ENCODE results near the gene NRG3. TPM values are rescaled to one million over a fixed set of nuclear protein-coding genes. Genes with fewer than 3 reads are reported as not detected.

The NRG3 gene
- total and polyA plus RNA-seq, 12 donors: 0.03 to 0.73 (median 0.13) TPM; not detected in 5

- 63 to 64% methylated on average over 4 of the region's 4 CpGs for WGBS, 2 donors
- no peak for ATAC-seq
- TF ChIP-seq CTCF (IDR thresholded peaks at IDR 0.05): no peak
These were observed 602.8 kb downstream of the NRG3 start for GRCh38 chr10:82477776-82478175.

GRCh38 chr10:82492647-82493046, 617.7 kb downstream of the NRG3 start:
- H3K4me3 ChIP-seq: no peak overlapping the region
- peaks cover 0 to 6% (median 0%) of the 10 kb centered on the region in 9 donors for H3K4me1 ChIP-seq
- no peak overlapping the region for H3K27ac ChIP-seq
- TF ChIP-seq CTCF (IDR thresholded peaks at IDR 0.05): no peak
- no peaks in the 10 kb centered on the region for H3K27me3 ChIP-seq
- H3K9me3 ChIP-seq: peaks cover 0 to 8% (median 0%) of the 10 kb centered on the region in 11 donors
- 77 to 80% methylated on average over 2 of the region's 2 CpGs for WGBS, 2 donors
- no peak for DNase-seq
- intact Hi-C loops (cut with DNase I): no loop called here
- ATAC-seq: no peak
- H3K36me3 ChIP-seq: no peaks in the 10 kb centered on the region

More at GRCh38 chr10:82477776-82478175, 602.8 kb downstream of the NRG3 start:
- DNase-seq: no peak
- H3K36me3 ChIP-seq: no peaks in the 10 kb centered on the region
- intact Hi-C loops (cut with DNase I): no loop called here
- H3K27me3 ChIP-seq: no peaks in the 10 kb centered on the region
- H3K27ac ChIP-seq: no peak overlapping the region
- H3K4me3 ChIP-seq: no peak overlapping the region
- H3K4me1 ChIP-seq: no peaks in the 10 kb centered on the region
- peaks cover 0 to 16% (median 0%) of the 10 kb centered on the region in 11 donors for H3K9me3 ChIP-seq

- Histone ChIP-seq H3K4me1 (peaks cover 0 to 6% (median 0%) of the 10 kb centered on the region in 9 donors), H3K27ac (peak overlapping the region in 4 of 10 donors; percentile 43 to 73 (median 46)), H3K27me3 (no peaks in the 10 kb centered on the region), H3K4me3 (no peak overlapping the region), H3K9me3 (peaks cover 0 to 8% (median 0%) of the 10 kb centered on the region in 11 donors), H3K36me3 (no peaks in the 10 kb centered on the region)
- 84 to 89% methylated on average over 1 of the region's 1 CpG for WGBS, 2 donors
- DNase-seq (no peak), ATAC-seq (peak in 5 of 8 donors; percentile 63 to 86 (median 78))
- intact Hi-C loops (cut with DNase I): no loop called here
- TF ChIP-seq CTCF (IDR thresholded peaks at IDR 0.05): no peak
These were observed 621.1 kb downstream of the NRG3 start for GRCh38 chr10:82496114-82496513.

- no peak for TF ChIP-seq CTCF (IDR thresholded peaks at IDR 0.05)
- no peak for DNase-seq
- Histone ChIP-seq H3K27ac (no peak overlapping the region), H3K4me1 (peaks cover 0 to 6% (median 0%) of the 10 kb centered on the region in 9 donors), H3K36me3 (no peaks in the 10 kb centered on the region), H3K9me3 (peaks cover 0 to 5% (median 0%) of the 10 kb centered on the region in 11 donors), H3K27me3 (no peaks in the 10 kb centered on the region), H3K4me3 (no peak overlapping the region)
- 82 to 93% methylated on average over 2 of the region's 2 CpGs for WGBS, 2 donors
- intact Hi-C loops (cut with DNase I): no loop called here
- no peak for ATAC-seq
These were observed 622.4 kb downstream of the NRG3 start for GRCh38 chr10:82497439-82497838.

Data from heart right ventricle (tissue), 16 donors.